HG03060 (cell line): ENCODE results near the gene ACOX2.

Source experiments
- ATAC-seq: cut with Tn5 transposase; IDR thresholded peaks from one replicate; pipeline ENCODE4 v1.9.1; 2021; ENCODE audit warnings: low read depth, moderate number of reproducible peaks; ENCODE audit not compliant: unreplicated experiment

ACOX2 gene

GRCh38 chr3:58567251-58567515, 30.2 kb upstream of the ACOX2 start:
- no peak for ATAC-seq

GRCh38 chr3:58566398-58567250, 29.6 kb upstream of the ACOX2 start:
- ATAC-seq: no peak

- ATAC-seq: no peak
These were observed 28.8 kb upstream of the ACOX2 start for GRCh38 chr3:58565621-58566397.

- no peak for ATAC-seq
These were observed 27.6 kb upstream of the ACOX2 start for GRCh38 chr3:58564456-58565160.

GRCh38 chr3:58564054-58564453, 27.1 kb upstream of the ACOX2 start:
- ATAC-seq: no peak

GRCh38 chr3:58563386-58564035, 26.5 kb upstream of the ACOX2 start:
- ATAC-seq: no peak

- ATAC-seq: no peak
These were observed 25.5 kb upstream of the ACOX2 start for GRCh38 chr3:58562498-58562897.

- ATAC-seq: no peak
These were observed 23.9 kb upstream of the ACOX2 start for GRCh38 chr3:58560771-58561311.

GRCh38 chr3:58559586-58559985, 22.6 kb upstream of the ACOX2 start:
- ATAC-seq: no peak

- ATAC-seq: no peak
These were observed 20.5 kb upstream of the ACOX2 start for GRCh38 chr3:58557491-58557890.

- no peak for ATAC-seq
These were observed 19.8 kb upstream of the ACOX2 start for GRCh38 chr3:58556761-58557221.

GRCh38 chr3:58556001-58556400, 19.0 kb upstream of the ACOX2 start:
- no peak for ATAC-seq

- ATAC-seq: no peak
These were observed 18.2 kb upstream of the ACOX2 start for GRCh38 chr3:58555203-58555602.

- ATAC-seq: no peak
These were observed 16.0 kb upstream of the ACOX2 start for GRCh38 chr3:58553003-58553402.

GRCh38 chr3:58551636-58552180, 14.7 kb upstream of the ACOX2 start:
- ATAC-seq: no peak

GRCh38 chr3:58544541-58544940, 7.6 kb upstream of the ACOX2 start:
- no peak for ATAC-seq

GRCh38 chr3:58540176-58540858, 3.3 kb upstream of the ACOX2 start:
- no peak for ATAC-seq

GRCh38 chr3:58539626-58540025, 2.6 kb upstream of the ACOX2 start:
- no peak for ATAC-seq

- no peak for ATAC-seq
These were observed 667 bp upstream of the ACOX2 start for GRCh38 chr3:58537412-58538301.
